CD1c-positive myeloid dendritic cell (primary cell): ENCODE results near the gene CAMTA1.

Source experiments
- DNase-seq: peaks from one replicate; pipeline ENCODE4 v3.0.0-alpha.2; 2016; ENCODE audit errors: extremely low spot score

The CAMTA1 gene

DNA sequence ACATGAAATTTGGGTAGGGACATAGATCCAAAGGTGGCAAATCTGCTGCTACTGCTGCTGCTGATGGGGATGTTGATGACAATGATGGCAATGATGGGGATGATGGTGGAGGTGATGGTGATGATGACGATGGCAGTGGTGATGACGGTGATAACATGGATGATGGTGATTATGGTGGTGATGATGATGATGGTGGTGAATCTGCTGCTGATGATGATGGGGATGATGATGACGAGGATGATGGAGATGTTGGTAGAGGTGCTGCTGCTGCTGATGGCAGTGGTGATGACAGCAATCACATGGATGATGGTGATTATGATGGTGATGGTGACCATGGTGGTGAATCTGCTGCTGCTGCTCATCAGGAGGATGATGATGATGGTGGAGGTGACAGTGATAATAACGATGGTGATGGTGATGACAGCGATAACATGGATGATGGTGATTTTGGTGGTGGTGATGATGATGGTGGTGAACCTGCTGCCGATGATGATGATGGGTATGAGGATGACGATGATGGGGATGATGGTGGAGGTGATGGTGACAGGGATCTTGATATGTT, 644.9 kb downstream of the CAMTA1 start:
- no peak for DNase-seq

DNA sequence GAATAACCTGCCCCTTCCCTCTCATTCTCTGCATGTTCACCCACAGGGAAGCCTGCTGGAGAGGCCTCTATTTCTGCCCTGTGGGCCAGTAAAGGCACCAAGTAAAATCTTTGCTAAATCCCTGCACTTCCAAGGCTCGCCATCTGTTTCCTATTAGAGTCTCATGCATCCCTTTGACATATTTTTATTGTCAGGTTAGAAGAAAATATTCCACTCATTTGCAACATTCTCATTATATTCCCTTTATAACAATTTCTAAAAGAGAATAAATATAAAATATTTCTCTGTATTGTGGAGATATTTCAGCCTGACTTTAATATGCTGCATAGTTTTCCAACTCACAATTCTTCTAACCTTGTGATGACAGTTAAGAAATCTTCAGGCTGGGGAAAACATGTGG, 645.4 kb downstream of the CAMTA1 start:
- no peak for DNase-seq

DNA sequence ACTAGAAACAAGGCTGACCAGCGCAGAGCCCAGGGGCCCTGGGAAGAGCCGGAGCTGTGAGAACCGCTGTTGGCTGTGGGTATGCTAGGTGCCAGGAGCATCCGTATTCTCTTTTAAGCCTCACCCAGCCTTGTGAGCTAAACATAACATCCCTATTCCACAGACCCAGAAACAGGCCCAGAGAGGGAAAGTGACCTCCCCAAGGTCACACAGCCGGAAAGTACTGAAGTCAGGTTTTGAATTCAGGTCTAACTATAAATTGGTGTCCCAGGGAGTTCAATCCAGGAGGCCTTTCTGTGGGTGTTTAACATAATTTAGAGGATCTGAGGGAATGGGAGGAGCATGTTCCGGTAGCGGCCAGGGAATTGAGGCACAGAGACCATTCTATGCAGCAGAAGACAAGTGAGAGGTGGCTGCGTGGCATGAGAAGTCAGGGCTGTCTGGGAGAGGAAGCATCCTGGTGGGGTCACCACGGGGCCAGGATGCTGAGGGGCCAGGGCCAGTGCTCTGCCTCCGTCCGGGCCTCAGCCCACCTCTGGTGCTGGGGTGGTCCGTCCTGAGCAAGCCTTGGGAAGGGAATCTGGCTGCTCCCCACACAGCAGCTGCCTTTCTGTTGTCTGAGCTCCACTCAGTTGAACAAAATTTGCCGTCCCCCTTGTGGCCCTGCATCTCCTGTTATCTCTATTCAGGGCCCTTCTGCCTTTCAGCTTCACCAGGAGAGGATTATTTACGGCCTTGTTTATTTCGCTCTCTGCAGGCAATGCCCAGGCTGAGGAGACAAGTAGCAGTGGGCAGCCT, 647.0 kb downstream of the CAMTA1 start:
- DNase-seq = no peak

DNA sequence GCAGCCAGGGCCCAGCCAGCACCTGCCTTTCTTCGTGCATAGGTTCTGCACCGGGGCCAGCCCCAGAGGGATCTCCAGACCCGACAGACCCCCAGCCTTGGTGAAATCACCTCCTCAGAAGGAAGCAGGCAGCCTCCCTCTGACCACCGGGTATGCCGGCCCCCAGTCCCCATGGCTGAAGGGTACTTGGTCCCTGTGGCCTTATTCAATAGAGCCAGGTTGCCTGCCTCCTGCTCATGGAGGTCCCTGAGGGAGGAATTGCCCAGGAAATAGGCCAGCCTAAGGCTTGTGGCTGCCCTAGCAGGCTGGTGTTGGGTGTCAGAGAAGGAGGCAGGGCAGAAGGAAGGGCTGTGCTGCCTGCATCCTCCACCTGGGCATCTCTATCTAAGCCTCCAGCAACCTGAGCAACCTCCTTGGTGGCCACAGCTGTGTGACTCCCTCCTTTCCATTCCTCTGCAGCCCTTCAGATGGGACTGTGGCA, 647.7 kb downstream of the CAMTA1 start:
- DNase-seq = no peak

- no peak for DNase-seq
These were observed 649.3 kb downstream of the CAMTA1 start for GRCh38 chr1:7434566-7434965.

- no peak for DNase-seq
These were observed 650.2 kb downstream of the CAMTA1 start for GRCh38 chr1:7435276-7436055.

GRCh38 chr1:7436056-7437005, 651.1 kb downstream of the CAMTA1 start:
- DNase-seq = no peak

GRCh38 chr1:7437036-7437435, 651.8 kb downstream of the CAMTA1 start:
- DNase-seq = no peak

DNA sequence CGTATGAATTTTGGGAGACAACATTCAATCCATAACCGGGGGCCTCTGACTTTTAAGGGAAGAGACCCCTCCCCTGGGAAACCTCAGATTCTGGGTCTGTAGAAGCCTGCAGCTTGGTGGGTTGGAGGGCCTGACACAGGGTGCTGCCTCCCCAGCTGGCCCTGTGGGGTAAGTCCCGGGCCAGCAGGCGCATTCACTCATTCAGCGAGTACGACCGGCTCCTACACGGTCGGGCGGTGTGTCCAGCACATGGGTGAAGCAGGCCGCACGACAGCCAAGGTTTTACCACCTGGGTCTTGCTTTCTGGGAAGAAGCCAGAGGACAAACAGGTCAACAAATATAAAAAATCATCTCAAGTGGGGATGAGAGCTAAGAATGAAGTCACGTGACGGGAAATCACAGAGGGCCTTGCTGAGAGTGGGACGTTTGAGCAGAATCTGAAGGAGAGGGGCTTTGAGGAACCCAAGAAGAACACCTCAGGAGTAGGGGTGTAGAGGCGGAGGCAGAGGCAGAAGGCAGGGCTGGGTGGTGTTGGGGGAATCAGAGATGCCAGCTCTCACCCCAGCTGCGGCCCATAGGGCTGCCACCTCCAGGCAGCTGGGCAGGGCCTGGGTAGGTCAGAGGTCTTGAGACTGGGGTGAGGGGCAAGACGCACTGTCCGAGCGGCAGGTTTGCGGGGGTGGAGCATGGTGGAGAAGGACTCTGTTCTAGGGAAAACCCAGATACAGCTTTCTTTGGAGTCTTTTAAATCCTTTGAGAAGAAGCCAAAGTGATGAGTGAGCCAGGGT, 652.5 kb downstream of the CAMTA1 start:
- no peak for DNase-seq

GRCh38 chr1:7438396-7438785, 653.1 kb downstream of the CAMTA1 start:
- no peak for DNase-seq

- DNase-seq = no peak
These were observed 653.8 kb downstream of the CAMTA1 start for GRCh38 chr1:7438921-7439655.

- DNase-seq = no peak
These were observed 654.9 kb downstream of the CAMTA1 start for GRCh38 chr1:7440154-7440553.

GRCh38 chr1:7441143-7441841, 656.0 kb downstream of the CAMTA1 start:
- no peak for DNase-seq

- DNase-seq = no peak
These were observed 656.8 kb downstream of the CAMTA1 start for GRCh38 chr1:7442036-7442435.

GRCh38 chr1:7442918-7443317, 657.7 kb downstream of the CAMTA1 start:
- DNase-seq = no peak

DNA sequence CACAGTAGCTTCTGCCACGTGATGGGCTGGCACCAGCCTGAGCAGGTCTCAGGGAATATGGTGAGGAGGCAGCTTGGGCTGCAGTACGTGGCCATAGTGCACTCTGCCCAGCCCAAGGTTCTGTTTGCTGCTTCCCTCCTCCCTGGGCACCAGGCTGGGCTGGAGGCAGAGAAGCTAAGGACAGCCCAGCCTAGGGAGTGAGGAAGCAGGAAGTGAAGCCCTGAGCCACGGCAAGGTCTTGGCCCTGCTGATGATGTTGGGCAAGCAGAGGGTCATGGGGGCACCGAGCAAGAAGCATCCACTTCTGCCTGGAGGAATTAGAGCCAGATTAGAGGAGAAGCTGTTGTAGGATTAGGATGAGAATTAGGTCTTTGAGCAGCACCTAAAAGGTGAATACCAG, 659.1 kb downstream of the CAMTA1 start:
- DNase-seq = no peak

DNA sequence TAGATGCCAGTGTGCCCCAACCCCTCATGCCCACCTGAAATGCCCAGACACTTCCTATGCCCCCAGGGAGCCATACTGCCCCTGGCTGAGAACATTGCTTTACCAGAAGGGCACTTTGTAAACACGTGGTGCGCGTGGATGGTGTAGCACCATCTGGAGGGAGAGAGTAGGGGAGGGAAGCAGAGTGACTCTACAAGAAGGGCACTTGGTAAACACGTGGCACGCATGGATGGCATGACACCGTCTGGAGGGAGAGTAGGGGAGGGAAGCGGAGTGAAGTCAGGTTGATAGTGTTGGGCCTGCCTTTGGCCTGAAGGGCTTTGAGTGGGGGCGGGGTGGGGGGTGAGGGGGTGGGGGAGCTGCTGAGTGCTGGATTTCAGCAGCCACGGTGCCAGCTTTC, 661.8 kb downstream of the CAMTA1 start:
- no peak for DNase-seq

DNA sequence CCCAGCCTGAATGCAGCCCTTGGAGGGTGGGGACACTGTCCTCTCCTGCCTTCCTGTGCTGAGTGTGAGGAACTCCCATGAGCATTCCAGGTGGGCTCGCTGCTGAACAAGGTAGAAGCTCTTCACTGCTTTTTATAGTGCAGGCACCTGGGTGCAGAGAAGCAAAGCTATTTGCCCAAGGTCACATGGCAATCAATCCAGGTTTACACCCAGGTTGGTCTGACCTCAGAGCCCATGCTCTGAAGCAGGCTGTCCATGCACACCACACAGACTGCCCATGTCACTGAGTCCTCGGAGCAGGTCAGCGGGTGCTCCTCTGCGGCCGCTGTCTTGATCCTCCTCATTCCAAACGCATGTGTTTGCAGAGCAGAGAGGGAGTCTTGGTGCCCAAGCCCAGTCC, 662.5 kb downstream of the CAMTA1 start:
- DNase-seq = no peak

- DNase-seq = no peak
These were observed 663.7 kb downstream of the CAMTA1 start for GRCh38 chr1:7448986-7449385.
